Measurements from ENCODE around the gene ID4. TPM values are rescaled to one million over a fixed set of nuclear protein-coding genes. Genes with fewer than 3 reads are reported as not detected.

The ID4 gene
- total RNA-seq, 1 experiment from 2014 or later, result 0.10 TPM

DNA sequence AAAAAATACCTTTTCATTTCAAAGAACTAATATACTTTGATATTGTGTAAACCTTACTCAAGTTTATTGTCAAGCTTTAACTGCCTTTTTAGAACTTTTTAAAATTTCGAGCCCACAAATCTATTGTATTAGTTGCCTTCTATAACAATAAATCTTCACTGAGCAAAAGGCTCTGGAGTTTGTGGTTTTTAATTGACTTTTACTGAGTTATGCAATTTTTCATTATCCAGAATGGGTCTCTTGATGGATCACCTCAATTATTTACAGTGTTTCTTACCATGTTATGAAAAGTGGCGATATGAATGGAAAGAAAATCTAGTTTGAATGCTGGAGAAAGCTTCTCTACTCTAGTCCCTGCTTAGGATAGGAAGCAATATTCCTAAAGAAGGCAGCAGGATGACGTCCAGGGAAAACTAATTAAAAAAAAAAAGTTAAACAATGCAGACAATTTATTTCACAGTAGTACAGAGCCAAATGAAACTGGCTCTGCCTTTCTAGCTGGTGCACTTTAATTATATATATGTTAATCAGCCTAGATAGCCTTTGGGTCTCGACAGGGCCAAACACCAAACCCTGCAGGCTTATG is 5.0 kb downstream of the ID4 start:
- ChIA-PET CTCF (no interaction called here), RAD21 (ENCODE audit: low non-redundant PET in 1 of 2, low total read pairs in 2 of 2, uncharacterized antibody in 2 of 2, unreplicated experiment in 2 of 2) (no interaction called here)
- no peaks in the 10 kb centered on the region for H4K20me1 ChIP-seq (ENCODE audit: insufficient read depth)

More for the DNA sequence above, 5.0 kb downstream of the ID4 start:
- Histone ChIP-seq H3K27me3 (ENCODE audit: insufficient read depth, low read length) (peaks cover 5% of the 10 kb centered on the region; the same call in 1 of the 2 replicates), H3K9ac (ENCODE audit: low read length) (no peak overlapping the region), H3K9me3 (ENCODE audit: control insufficient read depth in 1 of 2, insufficient read depth in 1 of 2, low read depth in 1 of 2, low read length in 2 of 2) (no peaks in the 10 kb centered on the region), H3K36me3 (ENCODE audit: control insufficient read depth in 1 of 2, insufficient read depth in 2 of 2, low read length in 2 of 2) (no peaks in the 10 kb centered on the region), H3K4me2 (ENCODE audit: low read length) (no peak overlapping the region), H3K9me2 (ENCODE audit: insufficient read depth) (no peaks in the 10 kb centered on the region), H3K79me2 (ENCODE audit: insufficient read depth, low read length) (no peaks in the 10 kb centered on the region), H3K4me3 (replicated peaks in 1 of 2; ENCODE audit: low read depth in 1 of 2, low read length in 2 of 2) (no peak overlapping the region), H2AFZ (ENCODE audit: low read depth, low read length, poor library complexity, severe bottlenecking) (no peak overlapping the region), H3K27ac (ENCODE audit: low read depth, low read length) (no peak overlapping the region), H3K4me1 (ENCODE audit: control insufficient read depth in 1 of 2, insufficient read depth in 2 of 2, low read length in 2 of 2) (peaks cover 11% of the 10 kb centered on the region in 2 experiments; a peak in 3 of 4 replicates)
- no TSS peak for BruUV-seq (replicated peaks)
- DNase-seq (ENCODE audit: low read depth, low spot score), result no peak
- ATAC-seq, result no peak
- TF ChIP-seq, protein P1, sequence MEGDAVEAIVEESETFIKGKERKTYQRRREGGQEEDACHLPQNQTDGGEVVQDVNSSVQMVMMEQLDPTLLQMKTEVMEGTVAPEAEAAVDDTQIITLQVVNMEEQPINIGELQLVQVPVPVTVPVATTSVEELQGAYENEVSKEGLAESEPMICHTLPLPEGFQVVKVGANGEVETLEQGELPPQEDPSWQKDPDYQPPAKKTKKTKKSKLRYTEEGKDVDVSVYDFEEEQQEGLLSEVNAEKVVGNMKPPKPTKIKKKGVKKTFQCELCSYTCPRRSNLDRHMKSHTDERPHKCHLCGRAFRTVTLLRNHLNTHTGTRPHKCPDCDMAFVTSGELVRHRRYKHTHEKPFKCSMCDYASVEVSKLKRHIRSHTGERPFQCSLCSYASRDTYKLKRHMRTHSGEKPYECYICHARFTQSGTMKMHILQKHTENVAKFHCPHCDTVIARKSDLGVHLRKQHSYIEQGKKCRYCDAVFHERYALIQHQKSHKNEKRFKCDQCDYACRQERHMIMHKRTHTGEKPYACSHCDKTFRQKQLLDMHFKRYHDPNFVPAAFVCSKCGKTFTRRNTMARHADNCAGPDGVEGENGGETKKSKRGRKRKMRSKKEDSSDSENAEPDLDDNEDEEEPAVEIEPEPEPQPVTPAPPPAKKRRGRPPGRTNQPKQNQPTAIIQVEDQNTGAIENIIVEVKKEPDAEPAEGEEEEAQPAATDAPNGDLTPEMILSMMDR (IDR thresholded peaks at IDR 0.05 in 2 of 3, conservative IDR thresholded peaks at IDR 0.05 in 1 of 3; ENCODE audit: borderline replicate concordance in 1 of 3, insufficient read depth in 1 of 3, low read depth in 2 of 3, low read length in 2 of 3), result no peak
- TF ChIP-seq EZH2 (IDR thresholded peaks at IDR 0.05) (no peak), POLR2A (IDR thresholded peaks at IDR 0.05; ENCODE audit: borderline replicate concordance, extremely low read depth, insufficient read depth, insufficient read length) (no peak), SIN3A (IDR thresholded peaks at IDR 0.05; ENCODE audit: low read depth) (no peak), RAD21 (IDR thresholded peaks at IDR 0.05; ENCODE audit: low read depth) (no peak), SP1 (IDR thresholded peaks at IDR 0.05; ENCODE audit: low read depth) (no peak), EGR1 (IDR thresholded peaks at IDR 0.05; ENCODE audit: low read depth) (no peak), CBX3 (IDR thresholded peaks at IDR 0.05; ENCODE audit: low read depth) (no peak), YY1 (IDR thresholded peaks at IDR 0.05; ENCODE audit: extremely low read depth, insufficient replicate concordance, low read depth, low read length) (no peak), FOSL1 (IDR thresholded peaks at IDR 0.05; ENCODE audit: low read depth) (no peak), JUND (IDR thresholded peaks at IDR 0.05) (no peak), TCF7L2 (IDR thresholded peaks at IDR 0.05; ENCODE audit: borderline replicate concordance, extremely low read depth, insufficient read depth, insufficient read length) (no peak), SRF (IDR thresholded peaks at IDR 0.05; ENCODE audit: low read depth) (no peak), ZNF274 (IDR thresholded peaks at IDR 0.05; ENCODE audit: low read depth, low read length) (no peak), ELF1 (IDR thresholded peaks at IDR 0.05; ENCODE audit: borderline replicate concordance, low read depth) (no peak)
- TF ChIP-seq, protein P2, sequence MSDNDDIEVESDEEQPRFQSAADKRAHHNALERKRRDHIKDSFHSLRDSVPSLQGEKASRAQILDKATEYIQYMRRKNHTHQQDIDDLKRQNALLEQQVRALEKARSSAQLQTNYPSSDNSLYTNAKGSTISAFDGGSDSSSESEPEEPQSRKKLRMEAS (IDR thresholded peaks at IDR 0.05), result no peak
- TF ChIP-seq, protein P3, sequence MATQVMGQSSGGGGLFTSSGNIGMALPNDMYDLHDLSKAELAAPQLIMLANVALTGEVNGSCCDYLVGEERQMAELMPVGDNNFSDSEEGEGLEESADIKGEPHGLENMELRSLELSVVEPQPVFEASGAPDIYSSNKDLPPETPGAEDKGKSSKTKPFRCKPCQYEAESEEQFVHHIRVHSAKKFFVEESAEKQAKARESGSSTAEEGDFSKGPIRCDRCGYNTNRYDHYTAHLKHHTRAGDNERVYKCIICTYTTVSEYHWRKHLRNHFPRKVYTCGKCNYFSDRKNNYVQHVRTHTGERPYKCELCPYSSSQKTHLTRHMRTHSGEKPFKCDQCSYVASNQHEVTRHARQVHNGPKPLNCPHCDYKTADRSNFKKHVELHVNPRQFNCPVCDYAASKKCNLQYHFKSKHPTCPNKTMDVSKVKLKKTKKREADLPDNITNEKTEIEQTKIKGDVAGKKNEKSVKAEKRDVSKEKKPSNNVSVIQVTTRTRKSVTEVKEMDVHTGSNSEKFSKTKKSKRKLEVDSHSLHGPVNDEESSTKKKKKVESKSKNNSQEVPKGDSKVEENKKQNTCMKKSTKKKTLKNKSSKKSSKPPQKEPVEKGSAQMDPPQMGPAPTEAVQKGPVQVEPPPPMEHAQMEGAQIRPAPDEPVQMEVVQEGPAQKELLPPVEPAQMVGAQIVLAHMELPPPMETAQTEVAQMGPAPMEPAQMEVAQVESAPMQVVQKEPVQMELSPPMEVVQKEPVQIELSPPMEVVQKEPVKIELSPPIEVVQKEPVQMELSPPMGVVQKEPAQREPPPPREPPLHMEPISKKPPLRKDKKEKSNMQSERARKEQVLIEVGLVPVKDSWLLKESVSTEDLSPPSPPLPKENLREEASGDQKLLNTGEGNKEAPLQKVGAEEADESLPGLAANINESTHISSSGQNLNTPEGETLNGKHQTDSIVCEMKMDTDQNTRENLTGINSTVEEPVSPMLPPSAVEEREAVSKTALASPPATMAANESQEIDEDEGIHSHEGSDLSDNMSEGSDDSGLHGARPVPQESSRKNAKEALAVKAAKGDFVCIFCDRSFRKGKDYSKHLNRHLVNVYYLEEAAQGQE (IDR thresholded peaks at IDR 0.05; ENCODE audit: low read depth), result no peak
- TF ChIP-seq, protein P4, sequence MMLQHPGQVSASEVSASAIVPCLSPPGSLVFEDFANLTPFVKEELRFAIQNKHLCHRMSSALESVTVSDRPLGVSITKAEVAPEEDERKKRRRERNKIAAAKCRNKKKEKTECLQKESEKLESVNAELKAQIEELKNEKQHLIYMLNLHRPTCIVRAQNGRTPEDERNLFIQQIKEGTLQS (IDR thresholded peaks at IDR 0.05), result no peak
- TF ChIP-seq, protein P5, sequence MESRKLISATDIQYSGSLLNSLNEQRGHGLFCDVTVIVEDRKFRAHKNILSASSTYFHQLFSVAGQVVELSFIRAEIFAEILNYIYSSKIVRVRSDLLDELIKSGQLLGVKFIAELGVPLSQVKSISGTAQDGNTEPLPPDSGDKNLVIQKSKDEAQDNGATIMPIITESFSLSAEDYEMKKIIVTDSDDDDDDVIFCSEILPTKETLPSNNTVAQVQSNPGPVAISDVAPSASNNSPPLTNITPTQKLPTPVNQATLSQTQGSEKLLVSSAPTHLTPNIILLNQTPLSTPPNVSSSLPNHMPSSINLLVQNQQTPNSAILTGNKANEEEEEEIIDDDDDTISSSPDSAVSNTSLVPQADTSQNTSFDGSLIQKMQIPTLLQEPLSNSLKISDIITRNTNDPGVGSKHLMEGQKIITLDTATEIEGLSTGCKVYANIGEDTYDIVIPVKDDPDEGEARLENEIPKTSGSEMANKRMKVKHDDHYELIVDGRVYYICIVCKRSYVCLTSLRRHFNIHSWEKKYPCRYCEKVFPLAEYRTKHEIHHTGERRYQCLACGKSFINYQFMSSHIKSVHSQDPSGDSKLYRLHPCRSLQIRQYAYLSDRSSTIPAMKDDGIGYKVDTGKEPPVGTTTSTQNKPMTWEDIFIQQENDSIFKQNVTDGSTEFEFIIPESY (IDR thresholded peaks at IDR 0.05; ENCODE audit: extremely low read depth, insufficient replicate concordance, low read length), result no peak
- intact Hi-C loops (cut with micrococcal nuclease), result no loop called here
- POLR2A ChIA-PET, result no interaction called here

Measured in HCT116 (cell line).